SJCRH30 (cell line): ENCODE data around the gene IER5. TPM values are rescaled to one million over a fixed set of nuclear protein-coding genes. Genes with fewer than 3 reads are reported as not detected.
A peak's percentile ranks its signal among the peaks of the same experiment; 100 is the strongest.

ENCODE experiments used
- DNase-seq, 2 experiments: peaks; one replicate each; pipeline ENCODE4 v3.0.0-alpha.2; 2015 to 2020
- H3K27ac ChIP-seq: fragments of 250-450 bp; sonication (Bioruptor Pico); 2 replicates; pipeline ENCODE4 v1.5.1; 2020; ENCODE audit warnings: mild to moderate bottlenecking, moderate library complexity
- H3K27me3 ChIP-seq: fragments of 250-450 bp; sonication (Bioruptor Pico); 2 replicates; pipeline ENCODE4 v1.5.1; 2020; ENCODE audit warnings: mild to moderate bottlenecking, moderate library complexity
- H3K36me3 ChIP-seq: fragments of 250-450 bp; sonication (Bioruptor Pico); 2 replicates; pipeline ENCODE4 v1.5.1; 2020; ENCODE audit warnings: mild to moderate bottlenecking, moderate library complexity
- H3K4me1 ChIP-seq: fragments of 250-450 bp; sonication (Bioruptor Pico); 2 replicates; pipeline ENCODE4 v1.5.1; 2020; ENCODE audit warnings: mild to moderate bottlenecking, moderate library complexity
- H3K4me3 ChIP-seq: fragments of 250-450 bp; sonication (Bioruptor Pico); 2 replicates; pipeline ENCODE4 v1.5.1; 2020; ENCODE audit warnings: mild to moderate bottlenecking, moderate library complexity
- H3K9me3 ChIP-seq: fragments of 250-450 bp; sonication (Bioruptor Pico); replicated peaks from 2 replicates; pipeline ENCODE4 v1.5.1; 2020; ENCODE audit warnings: mild to moderate bottlenecking, moderate library complexity
- total RNA-seq: library from RNA; depleted of rRNA; stranded (reverse); fragments of >200 nt; shearing (Covaris generic); gene quantifications from 2 replicates; pipeline ENCODE4 v1.2.3, GENCODE V29; 2014

The IER5 gene
- total RNA-seq, 1 experiment from 2014 or later: 31.9 TPM

DNA sequence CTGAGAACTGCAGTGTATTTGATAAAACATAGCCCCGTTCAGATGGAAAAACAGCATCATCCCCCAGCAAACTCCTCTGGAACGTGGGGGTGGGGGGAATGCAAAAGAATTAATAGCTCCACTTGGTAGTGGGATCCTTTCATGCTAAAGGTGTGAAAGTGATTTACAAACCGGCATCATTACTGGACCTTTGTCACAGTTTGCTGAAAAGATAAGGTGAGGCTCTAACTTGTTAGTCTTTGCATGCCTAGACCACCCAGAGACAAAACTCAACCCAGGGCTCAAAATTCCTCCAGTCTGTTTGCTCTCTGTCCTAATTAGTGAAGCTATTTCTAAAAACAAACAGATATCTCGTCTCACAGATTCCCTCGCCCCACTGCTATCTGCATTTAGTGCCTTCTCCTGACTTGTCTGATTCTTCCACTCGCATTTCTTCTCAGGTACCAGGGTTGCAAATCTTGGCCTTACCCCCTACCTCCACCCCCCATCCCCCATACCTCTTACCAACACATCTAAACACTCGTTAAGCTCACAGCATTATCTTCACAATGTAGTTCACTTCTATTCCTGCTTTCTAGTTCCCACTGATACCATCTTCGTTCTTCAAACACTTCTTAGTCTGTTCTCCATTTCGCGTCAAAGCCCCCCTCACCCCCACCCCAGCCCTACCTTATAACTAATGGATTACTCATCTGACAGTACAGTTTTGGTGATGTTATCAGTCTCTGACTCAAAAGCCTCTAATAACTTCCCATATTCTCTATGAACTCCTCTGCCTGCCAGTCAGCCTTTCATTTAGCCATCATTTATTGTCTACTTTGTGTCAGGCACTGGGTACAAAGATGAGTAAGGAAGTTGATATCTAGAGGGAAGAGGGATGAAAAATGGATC is 11.8 kb downstream of the IER5 start:
- Histone ChIP-seq H3K4me3 (peak overlapping the region; percentile 21), H3K36me3 (no peaks in the 10 kb centered on the region), H3K27me3 (no peaks in the 10 kb centered on the region), H3K4me1 (peaks cover 84% of the 10 kb centered on the region), H3K27ac (peak overlapping the region; percentile 96), H3K9me3 (no peaks in the 10 kb centered on the region)
- peak; percentile 38 to 56 for DNase-seq

DNA sequence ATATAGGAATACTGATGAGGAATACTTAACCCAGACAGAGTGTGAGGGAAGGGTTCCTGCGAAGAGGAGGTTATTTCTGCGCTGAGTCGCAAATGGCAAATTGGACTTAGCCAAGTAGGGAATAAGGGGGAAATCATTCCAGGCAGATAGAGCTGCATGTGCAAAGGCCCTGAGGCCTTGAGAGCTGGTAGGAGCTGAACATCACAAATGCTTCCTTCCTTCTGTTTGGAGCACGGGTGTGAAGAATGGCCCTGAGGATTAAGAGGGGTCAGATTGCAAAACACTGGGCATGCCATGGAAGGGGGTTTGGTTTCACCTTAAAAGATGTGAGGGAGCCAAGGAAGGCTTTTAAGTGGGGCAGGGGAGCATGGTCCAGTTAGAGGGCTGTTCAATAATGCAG is 12.4 kb downstream of the IER5 start:
- H3K27ac ChIP-seq: peak overlapping the region; percentile 96
- DNase-seq: no peak
- peaks cover 80% of the 10 kb centered on the region for H3K4me1 ChIP-seq
- no peaks in the 10 kb centered on the region for H3K27me3 ChIP-seq
- H3K9me3 ChIP-seq: no peaks in the 10 kb centered on the region
- H3K4me3 ChIP-seq: no peak overlapping the region
- no peaks in the 10 kb centered on the region for H3K36me3 ChIP-seq

DNA sequence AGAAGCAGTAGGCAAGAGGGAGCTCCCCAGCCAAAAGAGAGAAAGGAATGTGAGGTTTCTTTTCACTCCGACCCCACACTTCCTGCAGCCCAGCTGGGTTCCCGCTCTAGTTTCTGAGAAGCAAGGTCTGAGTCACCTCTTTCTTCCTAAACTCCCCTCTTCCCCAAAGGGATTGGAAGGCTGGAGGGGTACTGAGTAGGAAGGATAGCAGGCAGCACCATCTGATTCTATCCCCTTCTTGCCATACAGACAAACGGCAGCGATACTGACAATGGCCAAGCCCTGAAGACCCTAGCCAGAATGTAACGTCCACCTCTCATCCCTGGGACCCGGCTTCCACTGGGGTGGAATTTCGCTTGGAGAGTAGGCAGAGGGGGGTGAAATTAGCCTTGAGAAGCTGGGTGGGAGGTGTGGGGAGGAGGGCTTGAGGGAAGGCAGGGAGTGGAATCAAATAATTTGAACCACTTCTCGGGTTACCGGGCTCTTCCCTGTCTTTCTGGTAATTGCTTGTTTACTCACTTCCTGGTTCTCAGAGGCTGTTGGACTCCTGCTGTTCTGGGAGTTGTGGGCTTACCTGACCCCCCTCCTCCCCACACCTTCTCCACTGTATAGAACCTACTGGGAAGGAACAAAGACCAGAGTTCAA is 13.2 kb downstream of the IER5 start:
- Histone ChIP-seq H3K36me3 (no peaks in the 10 kb centered on the region), H3K27ac (peak overlapping the region; percentile 96), H3K4me3 (no peak overlapping the region), H3K4me1 (peaks cover 77% of the 10 kb centered on the region), H3K27me3 (no peaks in the 10 kb centered on the region), H3K9me3 (no peaks in the 10 kb centered on the region)
- peak; percentile 70 to 81 for DNase-seq

DNA sequence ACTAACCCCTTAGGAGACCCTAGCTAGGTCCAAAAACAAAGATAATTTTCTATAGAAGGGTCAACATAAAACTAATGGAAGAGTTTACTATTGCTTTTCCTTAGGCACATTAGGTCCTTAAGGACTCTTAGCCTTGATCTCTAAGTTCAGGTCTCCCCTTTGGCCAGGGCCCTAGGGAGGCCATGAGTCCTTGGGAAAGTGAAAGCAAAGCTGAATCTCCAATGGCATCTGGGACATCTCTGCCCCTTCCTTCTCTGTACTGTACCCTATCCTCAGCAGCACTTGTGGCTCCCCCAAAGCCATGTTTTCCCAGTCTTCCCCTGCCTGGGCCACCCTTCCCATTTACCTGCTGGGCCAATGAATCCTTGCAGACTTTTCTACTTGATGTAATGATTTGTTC is 14.3 kb downstream of the IER5 start:
- no peaks in the 10 kb centered on the region for H3K9me3 ChIP-seq
- H3K27ac ChIP-seq: peak overlapping the region; percentile 16; the same call in 1 of the 2 replicates
- no peaks in the 10 kb centered on the region for H3K27me3 ChIP-seq
- H3K4me3 ChIP-seq: no peak overlapping the region
- no peak for DNase-seq
- H3K36me3 ChIP-seq: no peaks in the 10 kb centered on the region
- peaks cover 67% of the 10 kb centered on the region for H3K4me1 ChIP-seq

DNA sequence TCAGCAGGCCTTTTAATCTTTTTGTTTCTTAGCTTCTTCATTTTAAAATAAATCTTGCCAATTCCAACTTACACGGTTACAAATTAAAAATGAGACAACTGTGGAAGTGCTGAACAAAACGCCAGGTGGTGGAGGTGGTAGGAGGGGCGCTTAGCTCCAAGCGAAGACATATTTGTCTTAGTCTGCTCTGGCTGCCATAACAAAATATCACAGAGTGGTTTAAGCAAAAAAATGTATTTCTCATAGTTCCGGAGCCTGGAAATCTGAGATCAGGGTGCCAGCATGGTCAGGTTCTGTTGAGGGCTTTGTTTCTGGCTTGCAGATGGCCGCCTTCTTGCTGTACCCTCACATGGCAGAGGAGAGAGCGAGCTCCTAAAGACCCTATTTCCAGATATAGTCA is 14.9 kb downstream of the IER5 start:
- Histone ChIP-seq H3K4me3 (no peak overlapping the region), H3K9me3 (no peaks in the 10 kb centered on the region), H3K36me3 (no peaks in the 10 kb centered on the region), H3K27me3 (no peaks in the 10 kb centered on the region), H3K4me1 (peaks cover 61% of the 10 kb centered on the region), H3K27ac (peak overlapping the region; percentile 84; the same call in 1 of the 2 replicates)
- DNase-seq: no peak

DNA sequence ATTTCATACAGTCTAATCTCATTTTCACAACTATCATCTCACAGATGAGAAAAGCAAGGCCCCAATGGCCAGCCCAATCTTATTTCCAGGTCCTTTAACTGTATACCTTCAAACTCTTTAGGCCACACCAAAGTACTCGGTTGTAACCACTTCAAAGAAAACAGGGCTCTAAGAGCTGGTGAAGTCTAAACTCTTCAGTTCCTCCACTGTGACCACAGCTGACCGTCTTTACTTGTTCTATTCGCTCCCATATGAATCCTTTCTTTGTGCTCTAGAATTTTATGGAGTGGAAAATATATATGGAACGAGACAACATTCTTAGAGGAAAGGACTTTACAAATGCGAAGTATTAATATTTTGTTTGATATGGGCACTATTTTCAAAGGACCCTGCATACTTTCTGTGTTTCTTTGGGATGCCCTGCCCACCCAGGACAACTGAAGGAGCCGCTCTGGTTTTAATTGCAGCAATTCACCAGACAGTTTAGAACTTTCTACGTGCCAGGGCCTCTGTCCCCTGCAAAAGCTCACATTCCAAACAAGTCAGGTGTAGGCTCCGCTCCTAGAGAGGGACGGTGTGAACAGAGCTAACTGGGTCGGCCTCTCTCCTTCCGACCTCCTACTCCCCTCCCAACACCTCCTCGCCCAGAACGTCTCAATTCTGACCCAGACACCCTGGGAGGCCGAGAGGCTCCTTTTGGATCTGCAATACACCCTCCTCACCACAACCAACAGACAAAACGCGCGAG is 15.7 kb downstream of the IER5 start:
- H3K4me1 ChIP-seq: peaks cover 55% of the 10 kb centered on the region
- no peaks in the 10 kb centered on the region for H3K36me3 ChIP-seq
- DNase-seq: no peak
- H3K4me3 ChIP-seq: peak overlapping the region; percentile 72
- peak overlapping the region; percentile 84 for H3K27ac ChIP-seq
- H3K27me3 ChIP-seq: no peaks in the 10 kb centered on the region
- H3K9me3 ChIP-seq: no peaks in the 10 kb centered on the region

DNA sequence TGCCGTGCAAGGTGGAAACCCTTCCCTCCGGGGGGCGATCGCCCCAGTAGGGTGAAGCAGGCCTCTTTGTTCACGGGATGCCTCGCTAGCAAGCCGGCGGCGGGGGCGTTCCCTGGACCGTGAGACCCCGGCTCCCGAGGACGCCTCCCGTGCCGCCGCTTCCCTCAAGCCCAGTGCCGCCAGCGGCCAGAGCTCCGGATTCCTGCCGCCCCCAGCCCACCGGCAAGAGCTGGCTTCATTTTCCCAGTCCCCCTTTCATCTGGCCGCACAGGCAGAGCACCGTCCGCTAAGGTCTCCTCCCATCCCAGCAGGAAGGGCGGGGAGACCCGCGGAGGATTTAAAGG is 16.3 kb downstream of the IER5 start:
- Histone ChIP-seq H3K27ac (peak overlapping the region; percentile 84), H3K36me3 (no peaks in the 10 kb centered on the region), H3K4me1 (peaks cover 49% of the 10 kb centered on the region), H3K4me3 (peak overlapping the region; percentile 72), H3K27me3 (no peaks in the 10 kb centered on the region), H3K9me3 (no peaks in the 10 kb centered on the region)
- no peak for DNase-seq

DNA sequence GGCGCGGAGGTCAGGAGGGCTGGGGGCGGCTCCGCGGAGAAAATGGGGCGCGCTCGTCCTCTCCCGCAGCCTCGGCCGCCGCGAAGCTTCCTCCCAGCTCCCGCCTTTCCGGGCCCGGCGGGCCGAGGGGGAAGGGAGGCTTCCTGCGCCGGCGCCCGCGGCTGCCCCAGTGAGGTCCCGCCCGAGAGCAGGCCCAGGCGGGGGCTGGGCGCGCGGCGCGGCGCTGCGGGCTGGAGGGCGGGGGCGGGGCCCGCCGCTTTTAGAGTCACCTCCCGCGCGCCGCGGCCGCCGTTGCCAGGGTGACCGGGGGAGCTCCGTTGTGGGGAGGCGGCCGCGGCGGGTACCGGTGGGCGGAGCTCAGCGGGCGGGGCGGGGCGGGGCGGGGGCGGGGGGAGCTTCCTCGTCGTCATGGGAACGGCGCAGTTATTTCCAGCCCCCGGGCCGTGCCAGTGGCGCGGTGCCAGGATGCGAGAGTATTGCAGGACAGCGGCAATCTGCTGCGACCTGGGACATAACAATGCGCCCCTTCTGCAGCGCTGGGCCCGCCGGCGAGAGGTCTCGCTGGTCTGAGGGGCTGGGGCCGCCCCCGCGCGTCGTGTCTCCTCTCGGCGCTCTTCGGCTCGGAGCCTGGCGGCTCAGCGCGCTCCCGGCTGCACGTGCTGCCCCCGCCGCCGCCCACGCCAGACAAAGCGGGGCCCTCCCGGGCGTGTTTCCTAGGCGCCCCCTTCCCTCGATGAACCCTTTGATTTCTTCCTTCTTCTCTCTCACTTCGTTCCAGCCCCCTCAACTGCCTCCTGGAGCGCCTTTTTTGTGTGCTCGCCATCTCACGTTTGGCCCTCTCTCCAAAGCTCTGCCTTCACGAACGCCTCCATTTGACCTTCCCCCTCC is 16.9 kb downstream of the IER5 start:
- H3K36me3 ChIP-seq: no peaks in the 10 kb centered on the region
- H3K9me3 ChIP-seq: no peaks in the 10 kb centered on the region
- H3K27ac ChIP-seq: peak overlapping the region; percentile 84
- H3K4me1 ChIP-seq: peaks cover 43% of the 10 kb centered on the region
- peak overlapping the region; percentile 72 for H3K4me3 ChIP-seq
- no peaks in the 10 kb centered on the region for H3K27me3 ChIP-seq
- peak; percentile 88 to 93 for DNase-seq

DNA sequence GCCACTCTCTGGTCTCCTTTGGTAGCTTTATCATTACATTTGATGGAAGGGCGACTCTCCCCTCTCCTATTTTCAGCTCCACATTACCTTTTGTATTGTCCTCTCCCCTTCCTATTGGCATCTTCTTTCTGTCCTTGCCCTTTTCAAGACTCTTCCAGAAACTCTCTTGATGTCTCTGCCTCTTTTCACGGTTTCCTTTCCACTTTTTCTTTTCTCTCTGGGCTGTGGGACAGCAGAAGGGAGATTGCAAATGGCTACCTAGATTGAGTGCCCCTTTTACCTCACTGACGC is 17.5 kb downstream of the IER5 start:
- Histone ChIP-seq H3K4me3 (peak overlapping the region; percentile 58), H3K4me1 (peaks cover 37% of the 10 kb centered on the region), H3K9me3 (no peaks in the 10 kb centered on the region), H3K27ac (peak overlapping the region; percentile 42; the same call in 1 of the 2 replicates), H3K27me3 (no peaks in the 10 kb centered on the region), H3K36me3 (no peaks in the 10 kb centered on the region)
- no peak for DNase-seq

DNA sequence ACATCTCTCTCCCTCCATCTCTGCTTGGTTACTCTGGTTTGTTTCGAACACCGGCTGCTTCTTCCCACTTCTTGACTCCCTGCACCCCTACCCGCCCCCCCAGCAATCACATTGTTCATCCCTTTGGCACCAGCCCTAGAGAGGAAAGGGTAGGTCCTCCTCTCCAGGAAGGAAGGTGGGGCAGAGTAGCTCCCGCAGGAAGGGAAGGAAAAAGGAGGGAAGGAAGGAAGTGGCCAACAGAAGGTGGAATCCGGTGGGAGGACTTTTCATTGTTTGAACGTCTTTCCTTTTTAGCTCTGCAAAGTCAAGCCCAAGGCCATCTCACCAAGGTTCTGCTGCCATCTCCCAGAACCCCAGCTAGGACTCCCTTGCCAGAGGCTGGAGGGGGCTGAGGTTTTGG is 18.0 kb downstream of the IER5 start:
- H3K4me1 ChIP-seq: peaks cover 33% of the 10 kb centered on the region
- no peak for DNase-seq
- H3K36me3 ChIP-seq: no peaks in the 10 kb centered on the region
- H3K9me3 ChIP-seq: no peaks in the 10 kb centered on the region
- no peak overlapping the region for H3K4me3 ChIP-seq
- H3K27me3 ChIP-seq: no peaks in the 10 kb centered on the region
- H3K27ac ChIP-seq: no peak overlapping the region

DNA sequence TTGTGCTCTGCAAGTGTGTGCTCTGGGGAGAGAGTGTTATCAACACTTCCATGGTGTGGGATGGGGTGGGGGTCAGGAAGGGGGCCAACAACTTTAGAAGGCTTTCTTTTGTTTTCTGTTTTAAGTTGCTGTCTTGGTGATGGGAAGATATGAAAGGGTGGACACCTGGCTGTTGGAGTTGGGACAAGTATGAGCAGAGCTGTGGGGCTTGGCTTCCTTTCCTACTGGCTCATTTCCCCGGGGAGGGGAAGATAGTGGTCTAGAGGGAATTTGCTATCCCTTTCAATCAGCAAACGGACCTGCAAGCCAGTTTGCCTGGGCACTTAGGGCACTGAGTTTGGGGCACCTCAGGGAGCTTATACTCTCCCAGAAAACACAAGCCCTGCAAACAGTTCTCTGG is 19.2 kb downstream of the IER5 start:
- Histone ChIP-seq H3K4me1 (peaks cover 33% of the 10 kb centered on the region), H3K27me3 (no peaks in the 10 kb centered on the region), H3K9me3 (no peaks in the 10 kb centered on the region), H3K4me3 (no peak overlapping the region), H3K36me3 (no peaks in the 10 kb centered on the region), H3K27ac (no peak overlapping the region)
- DNase-seq: no peak

DNA sequence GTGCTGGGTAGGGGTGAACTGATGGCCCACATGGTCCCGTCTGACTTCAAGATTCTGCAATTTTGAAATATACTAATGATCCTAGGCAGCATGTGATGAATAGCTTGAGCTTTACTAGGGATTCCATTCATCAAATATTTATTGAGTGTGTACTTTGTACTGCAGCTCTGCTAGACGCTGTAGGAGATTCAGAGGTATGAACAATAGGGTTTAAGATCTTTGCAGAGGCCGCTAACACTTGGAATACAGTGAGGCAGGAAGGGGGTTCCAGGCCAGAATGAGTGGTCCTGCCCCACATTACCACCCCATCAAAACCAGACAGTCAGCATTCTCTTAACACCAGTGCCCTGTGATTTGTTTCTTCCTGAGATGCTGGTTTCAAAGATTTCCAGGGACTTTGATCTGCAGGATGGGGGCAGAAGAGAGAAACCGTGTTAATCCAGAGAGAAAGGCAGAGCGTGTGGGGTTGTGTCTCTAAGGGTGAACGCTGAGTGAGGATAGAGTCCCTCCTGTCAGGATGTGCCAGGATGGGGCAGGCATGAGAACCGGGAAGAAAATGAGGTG is 19.9 kb downstream of the IER5 start:
- Histone ChIP-seq H3K27me3 (no peaks in the 10 kb centered on the region), H3K4me1 (peaks cover 34% of the 10 kb centered on the region), H3K4me3 (no peak overlapping the region), H3K9me3 (no peaks in the 10 kb centered on the region), H3K27ac (no peak overlapping the region), H3K36me3 (no peaks in the 10 kb centered on the region)
- DNase-seq: no peak

DNA sequence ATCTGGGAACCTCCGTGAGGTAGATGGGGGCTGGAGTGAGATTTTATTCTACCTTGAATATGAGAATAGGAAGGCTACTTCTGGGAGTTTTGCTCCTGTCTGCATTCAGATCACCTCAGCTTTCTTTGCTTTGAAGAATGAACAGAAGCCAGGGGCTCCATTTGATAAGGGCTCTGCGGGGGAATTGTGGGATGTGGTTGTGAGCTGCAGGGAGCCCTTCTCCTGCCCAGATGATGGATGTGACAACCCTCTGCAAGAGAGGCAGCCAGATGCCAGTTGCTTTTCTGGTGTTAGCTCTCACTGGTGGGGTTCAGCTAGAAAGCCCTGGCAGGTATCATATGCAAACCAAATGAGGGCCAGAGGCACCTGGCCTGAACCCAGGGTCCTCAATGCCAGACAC is 21.5 kb downstream of the IER5 start:
- H3K27me3 ChIP-seq: no peaks in the 10 kb centered on the region
- no peak overlapping the region for H3K27ac ChIP-seq
- no peak for DNase-seq
- H3K4me3 ChIP-seq: no peak overlapping the region
- no peaks in the 10 kb centered on the region for H3K9me3 ChIP-seq
- no peaks in the 10 kb centered on the region for H3K36me3 ChIP-seq
- H3K4me1 ChIP-seq: peaks cover 28% of the 10 kb centered on the region

DNA sequence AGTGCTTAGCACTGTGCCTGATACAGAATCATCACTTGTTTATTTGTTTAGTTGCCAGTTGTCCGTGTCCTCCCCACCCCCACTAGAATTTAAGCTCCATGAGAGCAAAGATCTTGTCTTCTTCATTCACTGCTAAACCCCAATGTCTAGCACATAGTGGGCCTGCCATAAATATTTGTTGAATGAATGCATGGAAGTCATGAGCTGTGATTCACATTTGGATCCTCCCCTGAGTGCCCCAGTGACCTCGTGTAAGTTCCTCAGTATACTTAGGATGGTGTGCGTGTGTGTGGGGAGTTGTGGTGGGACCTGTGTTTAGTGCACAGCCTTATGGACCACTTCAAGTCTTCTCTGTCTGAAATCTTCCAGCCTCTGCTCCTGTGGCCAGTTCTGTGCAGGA is 23.1 kb downstream of the IER5 start:
- H3K4me1 ChIP-seq: peaks cover 25% of the 10 kb centered on the region
- H3K36me3 ChIP-seq: no peaks in the 10 kb centered on the region
- DNase-seq: no peak
- peak overlapping the region; percentile 48; the same call in 1 of the 2 replicates for H3K27ac ChIP-seq
- no peaks in the 10 kb centered on the region for H3K9me3 ChIP-seq
- H3K4me3 ChIP-seq: no peak overlapping the region
- no peaks in the 10 kb centered on the region for H3K27me3 ChIP-seq
